CD4-positive, alpha-beta T cell treated with Interleukin-6 at 100 ng/mL for 8 hours (primary cell): ENCODE data around the gene RALGPS1.
A peak's percentile ranks its signal among the peaks of the same experiment; 100 is the strongest.

Source experiments
- DNase-seq: peaks from one replicate; pipeline ENCODE4 v3.0.0-alpha.2; 2020; ENCODE audit warnings: mixed read lengths, low spot score

Gene RALGPS1

DNA sequence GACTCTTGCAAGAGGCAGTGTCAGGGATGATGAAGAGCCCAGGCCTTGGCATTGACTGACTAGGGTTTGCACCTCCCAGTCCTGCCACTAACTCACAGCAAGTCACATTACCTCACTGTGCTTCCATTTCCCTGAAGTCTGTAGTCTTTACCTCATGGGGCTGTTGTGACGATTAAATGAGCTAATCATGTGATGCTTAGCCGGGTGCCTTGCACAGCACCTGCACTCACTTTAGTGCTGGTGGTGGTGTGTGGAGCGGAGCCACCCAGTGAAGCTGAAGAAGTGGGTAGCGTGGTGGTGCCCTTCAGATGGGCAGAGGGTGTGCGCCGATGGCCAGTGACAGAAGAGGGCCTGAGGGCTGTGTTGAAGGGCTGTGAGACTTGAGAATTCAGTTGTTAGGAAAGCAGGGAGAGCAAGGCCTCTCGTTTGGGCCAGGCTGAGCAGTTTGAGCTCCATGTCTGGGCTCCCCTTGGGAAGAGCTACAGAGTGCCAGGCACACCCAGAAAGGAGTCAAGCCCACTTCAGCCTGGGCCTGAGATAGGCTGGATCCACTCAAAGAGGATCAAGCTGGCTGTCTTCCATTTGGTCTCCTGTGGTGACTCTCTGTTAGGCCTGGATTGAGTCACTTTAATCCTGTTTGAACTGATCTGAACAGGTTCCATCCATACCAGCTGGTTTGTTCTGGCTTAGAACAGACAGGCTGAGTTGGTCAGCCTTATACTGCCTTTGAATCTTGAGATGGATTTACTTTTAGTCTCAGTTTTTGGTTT lies 42.5 kb downstream of the RALGPS1 start:
- no peak for DNase-seq

DNA sequence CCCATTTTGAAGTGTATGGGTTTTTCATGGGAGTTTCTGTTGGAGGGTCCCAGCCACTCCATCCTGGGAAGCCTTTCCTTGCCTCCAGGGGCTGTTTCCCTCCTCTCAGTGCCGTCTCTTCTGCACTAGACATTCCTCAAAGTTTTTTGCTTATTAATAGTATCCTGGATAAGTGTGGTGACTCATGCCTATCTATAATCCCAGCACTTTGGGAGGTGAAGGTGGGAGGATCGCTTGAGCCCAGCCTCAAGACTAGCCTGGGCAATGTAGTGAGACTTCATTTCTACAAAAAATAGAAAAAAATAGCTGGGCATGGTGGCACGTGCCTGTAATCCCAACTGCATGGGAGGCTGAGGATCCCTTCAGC lies 43.1 kb downstream of the RALGPS1 start:
- no peak for DNase-seq

DNA sequence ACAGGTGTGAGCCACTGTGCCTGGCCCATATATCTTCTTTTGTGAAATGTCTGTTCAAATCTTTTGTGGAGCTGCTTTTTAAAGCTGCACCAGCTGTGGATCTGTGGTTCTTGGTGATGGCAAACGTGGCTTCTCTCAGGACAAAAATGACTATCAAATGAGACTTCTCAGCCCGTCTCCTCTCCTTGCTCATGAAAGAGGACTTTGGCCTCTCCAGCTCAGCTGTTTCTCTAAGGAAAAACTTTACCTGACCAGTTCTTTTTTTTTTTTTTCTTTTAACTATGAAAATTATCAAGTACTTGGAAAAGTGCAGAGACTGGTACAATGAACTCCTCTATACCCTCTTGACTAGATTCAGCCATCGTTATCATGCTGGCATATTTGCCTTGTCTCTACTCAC lies 44.8 kb downstream of the RALGPS1 start:
- no peak for DNase-seq

GRCh38 chr9:126959917-126960316 lies 45.3 kb downstream of the RALGPS1 start:
- no peak for DNase-seq

- DNase-seq = no peak
Observed at GRCh38 chr9:126962336-126962735, 47.8 kb downstream of the RALGPS1 start.

DNA sequence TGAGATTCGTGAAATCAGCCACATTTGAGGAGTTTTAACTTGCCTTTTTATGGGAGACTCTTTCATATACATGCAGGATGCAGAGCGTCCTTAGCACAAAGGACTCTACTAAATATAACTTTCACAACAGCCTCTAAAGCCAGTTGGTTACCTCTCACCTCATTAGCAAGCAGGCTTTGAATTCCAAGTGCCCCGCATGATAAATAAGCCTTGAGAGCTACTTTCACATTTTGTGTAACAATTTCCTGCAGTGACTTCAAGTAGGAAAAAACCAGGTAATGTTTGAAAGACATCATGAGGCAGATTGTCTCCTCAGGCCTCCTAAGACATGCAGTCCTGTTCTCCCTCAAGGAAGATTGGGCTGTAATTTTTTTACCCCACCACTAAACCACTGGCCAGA lies 50.5 kb downstream of the RALGPS1 start:
- no peak for DNase-seq

DNA sequence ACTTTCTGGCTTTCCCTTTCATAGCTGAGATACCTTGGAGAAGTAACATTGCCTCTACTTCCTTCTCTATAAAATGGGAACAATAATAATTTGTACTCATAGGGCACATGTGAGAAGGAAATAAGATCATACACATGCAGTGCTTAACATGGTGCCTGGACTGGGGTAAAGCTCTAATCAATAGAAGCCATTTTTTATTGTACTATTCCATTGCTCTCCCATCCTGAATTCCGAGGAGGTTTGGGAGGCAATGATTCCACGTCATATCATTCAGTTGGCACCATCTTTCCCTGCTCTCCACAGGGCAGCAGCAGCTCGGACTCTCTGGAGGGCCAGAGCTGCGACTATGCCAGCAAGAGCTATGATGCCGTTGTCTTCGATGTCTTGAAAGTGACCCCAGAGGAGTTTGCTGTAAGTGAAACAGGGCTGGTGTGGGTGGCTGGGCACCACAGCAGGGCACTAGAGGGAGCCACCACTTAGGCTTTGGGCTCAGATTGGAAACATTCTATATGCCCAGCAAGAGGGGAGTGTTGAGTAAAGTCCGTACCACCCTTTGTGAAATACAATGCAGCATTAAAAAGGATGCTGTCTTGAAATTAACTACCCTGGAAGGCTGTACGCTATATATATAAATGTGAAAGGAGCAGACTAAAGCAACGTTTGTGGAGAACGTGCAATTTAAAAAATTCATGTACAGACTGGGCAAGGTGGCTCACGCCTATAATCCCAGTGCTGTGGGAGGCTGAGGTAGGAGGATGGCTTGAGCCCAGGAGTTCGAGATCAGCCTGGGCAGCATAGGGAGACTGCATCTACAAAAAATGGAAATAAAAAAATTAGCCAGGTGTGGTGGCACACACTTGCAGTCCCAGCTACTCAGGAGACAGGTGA lies 51.2 kb downstream of the RALGPS1 start:
- DNase-seq = peak; percentile 43

DNA sequence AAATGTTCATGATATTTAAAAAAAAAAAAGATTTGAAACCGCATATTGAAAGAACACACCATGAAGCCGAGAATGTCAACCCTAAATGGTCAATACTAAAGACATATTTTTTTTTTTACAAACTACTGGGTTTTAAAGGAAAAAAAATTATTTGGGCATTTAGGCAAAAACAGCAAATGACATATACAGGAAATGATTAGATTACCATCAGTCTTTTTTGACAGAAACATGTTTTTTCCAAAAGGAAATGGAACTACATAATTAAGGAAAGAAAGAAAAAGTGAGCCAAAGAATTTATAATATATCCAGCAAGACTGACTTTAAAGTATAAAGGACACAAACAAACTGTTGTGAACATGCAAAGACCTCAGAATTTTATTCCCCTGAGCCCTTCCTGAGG lies 56.7 kb downstream of the RALGPS1 start:
- no peak for DNase-seq

DNA sequence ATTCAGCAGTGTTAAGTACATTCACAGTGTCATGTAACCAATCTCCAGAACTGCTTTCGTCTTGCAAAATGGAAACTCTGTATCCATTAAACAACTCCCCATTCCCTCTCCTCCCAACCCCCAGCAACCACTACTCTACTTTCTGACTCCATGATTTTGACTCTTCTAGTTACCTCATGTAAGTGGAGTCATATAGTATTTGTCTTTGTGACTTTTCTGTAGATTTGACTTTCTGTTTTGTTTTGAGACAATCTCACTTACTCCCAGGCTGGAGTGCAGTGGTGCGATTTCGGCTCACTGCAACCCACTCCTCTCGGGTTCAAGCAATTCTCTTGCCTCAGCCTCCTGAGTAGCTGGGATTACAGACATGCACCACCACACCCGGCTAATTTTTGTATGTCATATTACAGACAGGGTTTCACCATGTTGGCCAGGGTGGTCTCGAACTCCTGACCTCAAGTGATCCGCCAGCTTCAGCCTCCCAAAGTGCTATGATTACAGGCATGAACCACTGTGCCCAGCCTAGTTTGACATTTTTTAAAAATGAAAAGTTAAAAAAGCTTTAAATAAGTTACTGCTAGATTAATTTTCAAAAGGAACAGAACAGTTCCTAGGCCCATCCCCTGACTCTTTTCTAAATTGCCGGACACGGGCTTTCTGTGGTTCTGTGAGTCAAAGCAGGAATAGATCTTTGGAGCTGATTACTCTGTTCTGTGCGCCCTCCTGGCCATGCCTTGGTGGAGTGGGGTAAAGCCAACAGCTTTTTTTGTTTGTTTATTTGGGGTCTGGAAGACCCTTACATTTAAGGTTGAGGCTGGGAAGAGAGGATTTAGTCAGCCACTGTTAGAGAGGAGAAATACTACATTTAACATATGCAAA lies 59.3 kb downstream of the RALGPS1 start:
- no peak for DNase-seq

- no peak for DNase-seq
Observed at GRCh38 chr9:126974594-126974993, 60.0 kb downstream of the RALGPS1 start.

GRCh38 chr9:126975327-126976220 lies 61.0 kb downstream of the RALGPS1 start:
- DNase-seq = no peak

GRCh38 chr9:126979461-126979860 lies 64.9 kb downstream of the RALGPS1 start:
- DNase-seq = no peak

DNA sequence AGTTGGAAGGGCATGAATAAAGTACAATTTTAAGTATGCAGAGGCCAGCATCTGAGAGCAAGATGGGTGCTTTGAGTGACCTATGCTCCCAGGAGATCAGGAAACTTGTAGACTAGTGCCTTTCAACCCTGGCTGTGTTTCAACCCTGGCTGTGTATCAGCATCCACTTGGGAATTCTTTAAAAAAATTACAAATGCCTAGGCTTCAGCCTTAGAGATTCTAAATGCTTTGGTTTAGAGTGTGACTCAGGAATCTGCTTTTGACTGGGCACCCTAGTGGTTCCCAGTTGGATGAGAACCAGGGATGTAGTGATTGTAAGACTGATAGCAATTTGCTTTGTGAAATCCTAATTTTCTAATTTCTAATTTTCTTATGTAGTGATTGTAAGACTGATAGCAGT lies 65.6 kb downstream of the RALGPS1 start:
- no peak for DNase-seq

DNA sequence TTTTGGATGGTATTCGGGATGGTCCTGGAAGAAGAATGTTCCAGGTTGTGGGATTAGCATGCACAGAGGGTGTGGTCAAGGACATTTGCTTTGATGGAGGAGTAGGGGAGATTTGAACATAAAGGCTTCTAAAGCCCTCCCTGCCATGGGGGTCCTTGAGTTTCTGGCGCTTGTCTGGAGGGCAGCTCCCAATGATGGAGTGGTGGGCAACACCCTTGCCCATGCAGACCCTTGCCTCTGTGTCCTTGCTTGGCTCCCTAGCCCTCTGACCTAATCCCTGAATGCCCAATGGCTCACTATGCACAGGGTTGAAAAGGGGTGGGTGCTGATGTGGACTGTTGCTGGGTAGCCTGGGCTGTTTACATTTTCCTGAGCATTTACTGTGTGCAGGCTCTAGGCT lies 66.6 kb downstream of the RALGPS1 start:
- DNase-seq = no peak

DNA sequence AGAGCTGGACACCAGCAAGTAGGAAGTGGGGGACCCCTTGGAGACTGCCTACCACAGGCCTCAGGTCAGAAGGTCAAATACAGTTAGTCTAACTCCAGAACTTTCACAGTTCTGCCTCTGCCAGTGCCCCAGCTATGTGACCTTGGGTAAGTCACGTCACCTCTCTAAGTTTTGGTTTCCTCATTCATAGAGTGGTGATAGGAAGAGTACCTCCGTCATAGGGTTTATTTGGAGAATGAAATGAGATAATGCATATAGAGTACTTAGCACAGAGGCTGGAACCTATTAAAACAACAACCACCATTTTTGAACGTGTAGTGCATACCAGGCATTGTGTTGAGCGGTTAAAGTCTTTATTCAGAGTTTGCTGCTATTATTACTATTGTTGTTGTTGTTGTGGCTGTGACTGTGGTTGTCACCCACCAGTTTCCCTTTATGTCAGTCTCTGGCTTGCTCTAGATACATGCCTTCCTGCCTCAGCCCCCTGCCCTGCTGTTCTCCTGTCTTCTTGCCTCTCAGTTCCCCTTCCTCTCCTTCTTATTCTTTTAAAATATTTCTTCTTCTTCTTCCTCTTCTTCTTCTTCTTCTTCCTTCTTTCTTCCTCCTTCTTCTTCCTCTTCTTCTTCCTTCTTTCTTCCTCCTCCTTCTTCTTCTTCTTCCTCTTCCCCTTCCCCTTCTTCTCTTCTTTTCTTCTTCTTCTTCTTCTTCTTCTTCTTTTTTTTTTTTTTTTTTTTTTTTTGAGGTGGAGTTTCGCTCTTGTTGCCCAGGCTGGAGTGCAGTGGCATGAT lies 67.8 kb downstream of the RALGPS1 start:
- DNase-seq = no peak

DNA sequence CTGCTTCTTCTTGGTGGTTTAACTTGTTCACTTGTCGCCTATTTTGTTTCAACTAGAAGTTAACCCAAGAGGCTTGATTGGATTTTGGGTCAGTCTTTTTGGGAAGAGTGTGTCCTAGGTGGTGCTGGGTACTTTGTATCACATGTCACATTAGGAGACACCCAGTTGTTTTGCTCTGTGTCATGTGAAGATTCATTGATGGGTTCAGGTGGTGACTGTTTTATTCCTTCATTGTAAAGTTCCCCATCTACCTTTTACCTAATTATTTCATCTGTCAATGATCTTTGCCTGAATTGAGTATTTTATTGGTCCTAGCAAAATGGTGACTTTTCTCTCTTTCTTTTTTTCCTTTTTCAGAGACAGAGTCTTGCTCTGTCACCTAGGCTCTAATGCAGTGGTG lies 69.2 kb downstream of the RALGPS1 start:
- DNase-seq = no peak

GRCh38 chr9:126984969-126985368 lies 70.4 kb downstream of the RALGPS1 start:
- DNase-seq = no peak

GRCh38 chr9:126985870-126986498 lies 71.4 kb downstream of the RALGPS1 start:
- peak; percentile 94 for DNase-seq

- DNase-seq = peak; percentile 41
Observed at GRCh38 chr9:126986506-126986951, 71.9 kb downstream of the RALGPS1 start.

DNA sequence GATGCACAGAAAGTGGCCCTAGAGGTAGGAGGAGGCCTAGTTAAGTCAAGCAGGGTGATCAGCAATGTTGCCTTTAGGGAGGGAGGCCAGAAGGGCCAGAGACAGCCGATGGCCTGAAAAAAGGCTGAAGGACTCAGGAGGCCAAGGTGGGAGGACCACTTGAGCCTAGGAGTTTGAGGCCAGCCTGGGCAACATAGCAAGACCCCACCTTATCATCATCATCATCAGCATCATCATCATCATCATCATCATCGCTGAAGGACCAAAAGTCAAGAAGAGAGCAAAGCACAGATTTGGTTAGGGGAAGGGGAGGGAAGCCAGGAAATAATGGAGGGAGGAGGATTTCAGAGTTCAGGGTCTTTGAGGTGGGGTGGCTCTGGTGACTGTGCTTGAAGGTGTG lies 74.3 kb downstream of the RALGPS1 start:
- no peak for DNase-seq
